ENCODE data around the gene SLC35E1. TPM values are rescaled to one million over a fixed set of nuclear protein-coding genes. Genes with fewer than 3 reads are reported as not detected.

The SLC35E1 gene
- total and polyA plus RNA-seq, 2 of the 4 experiments (the other 2 are of a cell fraction) = 22.6 to 38.0 TPM

DNA sequence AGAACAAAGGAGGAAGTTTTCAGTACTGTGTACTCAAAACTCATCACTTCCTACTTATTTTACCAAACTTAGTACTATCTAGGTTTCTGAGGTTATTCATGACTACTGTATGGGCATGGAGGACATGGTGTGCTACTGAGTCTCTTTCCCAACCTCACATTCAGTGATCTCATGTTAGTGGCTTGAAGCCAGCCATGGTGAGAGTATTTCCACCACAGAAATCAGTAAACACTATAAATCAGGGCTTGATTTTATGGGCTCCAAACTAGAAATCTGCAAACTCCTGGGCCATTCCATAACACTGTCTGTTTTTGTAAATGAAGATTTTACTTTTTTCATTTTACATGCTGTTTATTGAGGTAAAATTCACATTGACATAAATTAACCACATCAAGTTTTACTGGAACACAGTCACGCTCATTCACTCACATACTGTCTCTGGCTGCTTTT is 36.1 kb upstream of the SLC35E1 start:
- intact Hi-C loops (cut with micrococcal nuclease) = no loop called here
- no TSS peak for BruUV-seq (replicated peaks)
- H2BK20ac ChIP-seq (ENCODE audit: low read depth, low read length) = no peak overlapping the region
- H3K4ac ChIP-seq (ENCODE audit: low read depth, low read length) = no peak overlapping the region
- no peak overlapping the region for H2BK5ac ChIP-seq (ENCODE audit: low read depth, low read length, poor library complexity, severe bottlenecking)
- no peak overlapping the region for H3K4me2 ChIP-seq (ENCODE audit: low read depth, low read length)
- dilution Hi-C loops (cut with HindIII; ENCODE audit: low sequenced_read_pairs, unreplicated experiment) = no loop called here
- H4K20me1 ChIP-seq (ENCODE audit: insufficient read depth, low read length) = peaks cover 89% of the 10 kb centered on the region
- no peaks in the 10 kb centered on the region for H3K9me3 ChIP-seq (ENCODE audit: control insufficient read depth, insufficient read depth, low read length)
- DNase-seq = peak; percentile 91
- H4K91ac ChIP-seq (ENCODE audit: insufficient read depth, low read depth, low read length) = no peak overlapping the region
- H2BK15ac ChIP-seq (ENCODE audit: low read depth, low read length) = no peak overlapping the region
- no peak overlapping the region for H3K14ac ChIP-seq (replicated peaks; ENCODE audit: low read depth, low read length)
- no peak overlapping the region for H3K27ac ChIP-seq (ENCODE audit: insufficient read depth, low read length)
- no peak overlapping the region for H2AFZ ChIP-seq (replicated peaks; ENCODE audit: low read length, poor library complexity)
- H3K9ac ChIP-seq (ENCODE audit: low read depth, low read length) = no peak overlapping the region
- ATAC-seq (ENCODE audit: low read depth) = peak; percentile 88
- ChIA-PET CTCF (no interaction called here), POLR2A (ENCODE audit: unreplicated experiment) (no interaction called here)
- H3K23ac ChIP-seq (ENCODE audit: low read depth, low read length) = no peak overlapping the region
- H3K4me3 ChIP-seq (ENCODE audit: insufficient read depth, low read depth, low read length) = no peak overlapping the region
- H2AK9ac ChIP-seq (replicated peaks; ENCODE audit: low read depth, low read length, poor library complexity) = no peak overlapping the region
- no peak overlapping the region for H4K5ac ChIP-seq (ENCODE audit: low read depth, low read length)
- H3K4me1 ChIP-seq (ENCODE audit: control insufficient read depth, insufficient read depth, low read length) = peaks cover 13% of the 10 kb centered on the region
- H3K18ac ChIP-seq (ENCODE audit: low read depth, low read length) = no peak overlapping the region
- in situ Hi-C loops (cut with MboI; ENCODE audit: low sequenced_read_pairs) = no loop called here
- no peak overlapping the region for H3K56ac ChIP-seq (ENCODE audit: extremely low read depth, insufficient read depth, low read length)
- H3K9me1 ChIP-seq (ENCODE audit: insufficient read depth, low read length) = peaks cover 52% of the 10 kb centered on the region
- H3K27me3 ChIP-seq (ENCODE audit: control insufficient read depth, insufficient read depth, low read length) = no peaks in the 10 kb centered on the region
- peaks cover 45 to 94% of the 10 kb centered on the region in 2 experiments for H3K79me1 ChIP-seq (ENCODE audit: low read depth in 1 of 2, low read length in 2 of 2)
- H2BK120ac ChIP-seq (ENCODE audit: low read depth, low read length) = no peak overlapping the region
- no peak overlapping the region for H4K8ac ChIP-seq (ENCODE audit: low read depth in 2 of 2, low read length in 2 of 2)
- H3K36me3 ChIP-seq (ENCODE audit: control insufficient read depth, insufficient read depth, low read length) = no peaks in the 10 kb centered on the region
- no peak overlapping the region for H2AK5ac ChIP-seq (ENCODE audit: low read depth, low read length)
- TF ChIP-seq RAD21 (IDR thresholded peaks at IDR 0.05; ENCODE audit: low read length) (0 out of 2 replicates have a peak, but pooled peaks have one; percentile 3), MAFK (IDR thresholded peaks at IDR 0.05; ENCODE audit: low read depth, low read length) (no peak), SMC3 (IDR thresholded peaks at IDR 0.05; ENCODE audit: low read depth, low read length) (no peak), CEBPB (IDR thresholded peaks at IDR 0.05; ENCODE audit: low read depth, low read length) (peak; percentile 92), CHD1 (IDR thresholded peaks at IDR 0.05; ENCODE audit: low read depth, low read length) (no peak), MXI1 (IDR thresholded peaks at IDR 0.05; ENCODE audit: borderline replicate concordance, low read depth, low read length) (no peak), MAZ (IDR thresholded peaks at IDR 0.05; ENCODE audit: borderline replicate concordance, low read depth, low read length) (0 out of 2 replicates have a peak, but pooled peaks have one; percentile 15), NFE2L2 (IDR thresholded peaks at IDR 0.05; ENCODE audit: low read depth, low read length) (no peak), CTCF (conservative IDR thresholded peaks at IDR 0.05; ENCODE audit: low read depth, low read length) (no peak), RCOR1 (IDR thresholded peaks at IDR 0.05; ENCODE audit: insufficient replicate concordance, low read length) (no peak), RFX5 (IDR thresholded peaks at IDR 0.05; ENCODE audit: low read depth, low read length) (no peak), POLR2A (IDR thresholded peaks at IDR 0.05; ENCODE audit: low read depth, low read length) (no peak), BHLHE40 (IDR thresholded peaks at IDR 0.05; ENCODE audit: low read depth, low read length) (peak; percentile 75)
- TF ChIP-seq, protein P1, sequence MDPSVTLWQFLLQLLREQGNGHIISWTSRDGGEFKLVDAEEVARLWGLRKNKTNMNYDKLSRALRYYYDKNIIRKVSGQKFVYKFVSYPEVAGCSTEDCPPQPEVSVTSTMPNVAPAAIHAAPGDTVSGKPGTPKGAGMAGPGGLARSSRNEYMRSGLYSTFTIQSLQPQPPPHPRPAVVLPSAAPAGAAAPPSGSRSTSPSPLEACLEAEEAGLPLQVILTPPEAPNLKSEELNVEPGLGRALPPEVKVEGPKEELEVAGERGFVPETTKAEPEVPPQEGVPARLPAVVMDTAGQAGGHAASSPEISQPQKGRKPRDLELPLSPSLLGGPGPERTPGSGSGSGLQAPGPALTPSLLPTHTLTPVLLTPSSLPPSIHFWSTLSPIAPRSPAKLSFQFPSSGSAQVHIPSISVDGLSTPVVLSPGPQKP (IDR thresholded peaks at IDR 0.05; ENCODE audit: borderline replicate concordance, low read depth, low read length) = no peak
- TF ChIP-seq, protein P2, sequence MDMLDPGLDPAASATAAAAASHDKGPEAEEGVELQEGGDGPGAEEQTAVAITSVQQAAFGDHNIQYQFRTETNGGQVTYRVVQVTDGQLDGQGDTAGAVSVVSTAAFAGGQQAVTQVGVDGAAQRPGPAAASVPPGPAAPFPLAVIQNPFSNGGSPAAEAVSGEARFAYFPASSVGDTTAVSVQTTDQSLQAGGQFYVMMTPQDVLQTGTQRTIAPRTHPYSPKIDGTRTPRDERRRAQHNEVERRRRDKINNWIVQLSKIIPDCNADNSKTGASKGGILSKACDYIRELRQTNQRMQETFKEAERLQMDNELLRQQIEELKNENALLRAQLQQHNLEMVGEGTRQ (IDR thresholded peaks at IDR 0.05; ENCODE audit: low read depth, low read length) = no peak
- no CpG with 5 or more reads among the region's 1 CpG for WGBS, 2 experiments (ENCODE audit: extremely low coverage in 2 of 2, insufficient read length in 1 of 2)

Measured in IMR-90 (cell line).